ENCODE measurements around the gene POC1A. TPM values are rescaled to one million over a fixed set of nuclear protein-coding genes. Genes with fewer than 3 reads are reported as not detected.

The POC1A gene
- total and polyA plus RNA-seq, 2 of the 8 experiments (the other 6 are each of a cell fraction or from before 2014, with no cell fraction given): 35.7 to 39.2 TPM

- no peak overlapping the region for H3K9ac ChIP-seq (replicated peaks in 1 of 4; ENCODE audit: extremely low read depth in 1 of 4, low read depth in 3 of 4, low read length in 3 of 4)
- H3K36me3 ChIP-seq (ENCODE audit: control insufficient read depth in 2 of 4, insufficient read depth in 4 of 4, low read length in 3 of 4): peaks cover 11 to 21% (median 15%) of the 10 kb centered on the region in 4 experiments
- 84% methylated on average over 6 of the region's 6 CpGs; no CpG with 5 or more reads in 1 of the 2 experiments for WGBS, 2 experiments (ENCODE audit: extremely low coverage in 1 of 2, insufficient coverage in 1 of 2, insufficient read length in 1 of 2, insufficient replicate concordance in 2 of 2, low coverage in 1 of 2, low lambda C conversion rate in 2 of 2, missing lambda C conversion rate in 1 of 2)
- H4K20me1 ChIP-seq (replicated peaks in 1 of 2; ENCODE audit: control insufficient read depth in 1 of 2, insufficient read depth in 2 of 2, low read length in 2 of 2): peaks cover 0 to 3% of the 10 kb centered on the region in 2 experiments
- H4K91ac ChIP-seq (replicated peaks; ENCODE audit: insufficient read length, low read length): no peak overlapping the region
- no peak for TF ChIP-seq JUN (IDR thresholded peaks at IDR 0.05; ENCODE audit: low read depth, low read length)
- H2BK20ac ChIP-seq (ENCODE audit: low read length): no peak overlapping the region
- H2BK12ac ChIP-seq (ENCODE audit: low read depth, low read length): no peak overlapping the region
- no peak overlapping the region for H2AK5ac ChIP-seq (ENCODE audit: low read depth, low read length)
- H3K14ac ChIP-seq (ENCODE audit: insufficient read length): no peak overlapping the region
- no peak overlapping the region for H3K4me2 ChIP-seq (ENCODE audit: insufficient read depth in 1 of 2, low read depth in 2 of 2, low read length in 2 of 2)
- no peak overlapping the region; the same call in 1 of the 2 replicates for H4K8ac ChIP-seq (ENCODE audit: extremely low read depth, insufficient read depth, low read length)
- H3K18ac ChIP-seq (ENCODE audit: extremely low read depth, low read length): no peak overlapping the region
- FAIRE-seq: no peak
- no peaks in the 10 kb centered on the region; the same call in 1 of the 2 replicates for H3K79me1 ChIP-seq (ENCODE audit: low read depth, low read length)
- no peak overlapping the region for H2BK15ac ChIP-seq (ENCODE audit: low read length)
- H3K23ac ChIP-seq (ENCODE audit: insufficient read length): no peak overlapping the region
- H4K5ac ChIP-seq (ENCODE audit: insufficient read length, low read depth, low read length): no peak overlapping the region
- H3K79me2 ChIP-seq (ENCODE audit: control insufficient read depth in 1 of 2, insufficient read depth in 2 of 2, low read length in 2 of 2): no peaks in the 10 kb centered on the region
- no peak overlapping the region for H2BK120ac ChIP-seq (replicated peaks; ENCODE audit: low read depth, low read length)
- H2AFZ ChIP-seq (ENCODE audit: low read length): no peak overlapping the region
- H3K4me3 ChIP-seq (ENCODE audit: extremely low read depth in 1 of 4, insufficient read depth in 2 of 4, low read depth in 3 of 4, low read length in 4 of 4): no peak overlapping the region
- POLR2A ChIA-PET (ENCODE audit: partially characterized antibody): interaction anchor here (0.9 to 1.0 kb wide), 2 partner anchors 33 to 114 kb away, joined by 3 to 5 read pairs; no protein-coding TSS in a partner anchor
- no peaks in the 10 kb centered on the region for H3K23me2 ChIP-seq (ENCODE audit: low read depth, low read length)
- CTCF ChIA-PET (ENCODE audit: partially characterized antibody): interaction anchor here (0.6 to 6.0 kb wide), 14 partner anchors 9 to 141 kb away, joined by 3 to 132 read pairs (median 4); partner anchors contain the start of gene DUSP7
- H3K27ac ChIP-seq (ENCODE audit: low read depth, low read length): no peak overlapping the region
- H2BK5ac ChIP-seq (ENCODE audit: low read depth, low read length): no peak overlapping the region
- no peaks in the 10 kb centered on the region for H3K27me3 ChIP-seq (replicated peaks in 1 of 4; ENCODE audit: control insufficient read depth in 3 of 4, extremely low read depth in 1 of 4, insufficient read depth in 3 of 4, low read length in 3 of 4)
- no peak overlapping the region for H3K56ac ChIP-seq (replicated peaks; ENCODE audit: insufficient read length, low read depth, low read length)
- H3K4ac ChIP-seq (replicated peaks; ENCODE audit: insufficient read length, low read depth, low read length): no peak overlapping the region
- no peaks in the 10 kb centered on the region for H3K4me1 ChIP-seq (replicated peaks in 1 of 4; ENCODE audit: control insufficient read depth in 3 of 4, insufficient read depth in 4 of 4, low read length in 3 of 4)
- no peaks in the 10 kb centered on the region for H3K9me3 ChIP-seq (ENCODE audit: insufficient read depth in 2 of 2, low read depth in 1 of 2, low read length in 1 of 2)
- DNase-seq (ENCODE audit: low read depth in 1 of 2, low spot score in 2 of 2): no peak
These were observed 34.4 kb downstream of the POC1A start for GRCh38 chr3:52119826-52120225.

Measured in H1 (cell line).